ENCODE results near the gene FBL.

The FBL gene

DNA sequence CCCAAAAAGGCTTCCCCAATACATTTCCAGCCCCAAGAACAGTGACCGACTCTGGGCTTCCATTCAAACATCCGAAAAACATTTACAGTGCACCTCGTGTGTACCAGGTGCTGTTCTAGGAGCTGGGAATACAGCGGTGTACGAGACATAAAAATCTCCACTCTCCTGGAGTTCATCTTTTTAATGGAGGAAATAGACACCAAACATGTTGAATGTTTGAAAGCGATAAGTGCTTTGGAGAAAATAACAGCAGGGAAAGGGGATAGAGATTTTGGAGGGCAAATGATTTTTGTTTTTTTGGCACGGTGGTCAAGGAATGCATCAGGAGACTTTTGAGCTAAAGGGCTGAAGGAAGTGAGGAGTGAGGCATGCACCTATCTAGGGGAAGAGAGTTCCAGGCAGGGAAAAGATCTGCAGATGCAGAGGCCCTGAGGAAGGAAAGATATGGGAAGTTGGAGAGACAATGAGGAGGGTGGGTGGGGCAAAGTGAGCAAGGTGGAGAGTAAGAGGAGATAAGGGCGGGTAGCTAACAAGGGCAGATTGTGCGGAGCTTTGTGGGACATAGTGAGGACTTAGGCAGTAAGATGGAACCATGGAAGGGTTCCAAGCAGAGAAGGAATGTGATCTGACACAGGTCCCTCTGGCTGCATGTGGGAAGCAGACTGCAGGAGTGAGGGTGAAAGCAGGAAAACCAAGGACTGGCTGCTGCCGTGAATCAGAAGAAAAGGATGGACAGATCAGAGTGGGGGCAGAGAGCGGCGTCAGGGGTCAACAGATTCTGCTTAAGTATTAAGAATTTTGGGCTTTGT, 703 bp upstream of the FBL start:
- no peaks in the 10 kb centered on the region for H3K9me3 ChIP-seq (ENCODE audit: severe bottlenecking)
- TF ChIP-seq, protein P1, sequence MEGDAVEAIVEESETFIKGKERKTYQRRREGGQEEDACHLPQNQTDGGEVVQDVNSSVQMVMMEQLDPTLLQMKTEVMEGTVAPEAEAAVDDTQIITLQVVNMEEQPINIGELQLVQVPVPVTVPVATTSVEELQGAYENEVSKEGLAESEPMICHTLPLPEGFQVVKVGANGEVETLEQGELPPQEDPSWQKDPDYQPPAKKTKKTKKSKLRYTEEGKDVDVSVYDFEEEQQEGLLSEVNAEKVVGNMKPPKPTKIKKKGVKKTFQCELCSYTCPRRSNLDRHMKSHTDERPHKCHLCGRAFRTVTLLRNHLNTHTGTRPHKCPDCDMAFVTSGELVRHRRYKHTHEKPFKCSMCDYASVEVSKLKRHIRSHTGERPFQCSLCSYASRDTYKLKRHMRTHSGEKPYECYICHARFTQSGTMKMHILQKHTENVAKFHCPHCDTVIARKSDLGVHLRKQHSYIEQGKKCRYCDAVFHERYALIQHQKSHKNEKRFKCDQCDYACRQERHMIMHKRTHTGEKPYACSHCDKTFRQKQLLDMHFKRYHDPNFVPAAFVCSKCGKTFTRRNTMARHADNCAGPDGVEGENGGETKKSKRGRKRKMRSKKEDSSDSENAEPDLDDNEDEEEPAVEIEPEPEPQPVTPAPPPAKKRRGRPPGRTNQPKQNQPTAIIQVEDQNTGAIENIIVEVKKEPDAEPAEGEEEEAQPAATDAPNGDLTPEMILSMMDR (IDR thresholded peaks at IDR 0.05; ENCODE audit: poor library complexity, severe bottlenecking): no peak
- H3K36me3 ChIP-seq (ENCODE audit: low read depth): peaks cover 8% of the 10 kb centered on the region
- H3K4me3 ChIP-seq (ENCODE audit: severe bottlenecking): peak overlapping the region; percentile 74
- ATAC-seq (ENCODE audit: low read depth) (no peak; the same call in 2 of the 3 replicates), DNase-seq (ENCODE audit: low spot score) (peak; percentile 9)
- no peaks in the 10 kb centered on the region for H3K27me3 ChIP-seq (ENCODE audit: insufficient read depth, poor library complexity, severe bottlenecking)
- H3K27ac ChIP-seq (ENCODE audit: poor library complexity, severe bottlenecking): peak overlapping the region; percentile 41
- H3K4me1 ChIP-seq (ENCODE audit: insufficient read depth, poor library complexity, severe bottlenecking): peaks cover 24% of the 10 kb centered on the region

DNA sequence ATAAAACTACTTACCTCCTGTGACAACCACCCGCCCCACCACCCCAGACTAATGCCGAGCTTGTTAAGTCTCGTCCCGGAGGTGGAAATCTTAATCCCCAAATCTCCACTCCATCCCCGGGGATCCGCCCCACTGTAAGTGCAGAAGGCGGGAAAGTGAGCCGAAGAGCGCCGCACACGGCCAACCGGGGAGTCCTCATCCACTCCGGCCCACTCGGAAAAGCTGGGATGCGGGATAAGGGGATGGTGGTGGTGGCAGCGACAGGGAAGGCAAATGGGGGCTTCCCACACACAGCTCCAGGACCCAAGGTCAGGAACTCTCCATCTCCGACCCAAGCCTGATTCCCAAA, 621 bp downstream of the FBL start:
- DNase-seq (ENCODE audit: low spot score) (peak; percentile 43), ATAC-seq (ENCODE audit: low read depth) (peak; percentile 45)
- TF ChIP-seq, protein P1 (IDR thresholded peaks at IDR 0.05; ENCODE audit: poor library complexity, severe bottlenecking): peak; percentile 17
- peak overlapping the region; percentile 74 for H3K4me3 ChIP-seq (ENCODE audit: severe bottlenecking)
- H3K4me1 ChIP-seq (ENCODE audit: insufficient read depth, poor library complexity, severe bottlenecking): peaks cover 24% of the 10 kb centered on the region
- H3K36me3 ChIP-seq (ENCODE audit: low read depth): peaks cover 20% of the 10 kb centered on the region
- H3K27me3 ChIP-seq (ENCODE audit: insufficient read depth, poor library complexity, severe bottlenecking): no peaks in the 10 kb centered on the region
- H3K27ac ChIP-seq (ENCODE audit: poor library complexity, severe bottlenecking): peak overlapping the region; percentile 41
- H3K9me3 ChIP-seq (ENCODE audit: severe bottlenecking): no peaks in the 10 kb centered on the region

DNA sequence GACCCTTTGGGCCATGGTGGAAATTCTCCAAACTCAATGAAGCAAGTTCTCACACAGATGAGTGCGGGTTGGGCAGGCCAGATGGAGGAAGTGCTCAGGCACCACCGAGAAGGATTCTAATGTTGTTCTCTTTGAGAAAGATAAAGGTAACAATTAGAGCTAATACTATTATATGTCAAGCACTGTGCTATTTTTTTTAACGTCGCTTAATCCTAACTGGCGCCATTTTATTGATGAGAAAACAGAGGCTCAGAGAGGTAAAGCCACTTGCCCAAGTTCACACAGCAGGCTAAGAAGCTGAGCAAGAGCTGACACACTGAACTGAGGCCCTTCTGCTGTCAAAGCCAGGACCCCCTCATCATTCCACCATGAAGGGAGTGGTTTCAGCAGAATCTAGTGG, 1.0 kb downstream of the FBL start:
- peaks cover 24% of the 10 kb centered on the region for H3K4me1 ChIP-seq (ENCODE audit: insufficient read depth, poor library complexity, severe bottlenecking)
- H3K36me3 ChIP-seq (ENCODE audit: low read depth): peaks cover 24% of the 10 kb centered on the region
- H3K27me3 ChIP-seq (ENCODE audit: insufficient read depth, poor library complexity, severe bottlenecking): no peaks in the 10 kb centered on the region
- no peaks in the 10 kb centered on the region for H3K9me3 ChIP-seq (ENCODE audit: severe bottlenecking)
- DNase-seq (ENCODE audit: low spot score) (peak; percentile 7), ATAC-seq (ENCODE audit: low read depth) (no peak)
- TF ChIP-seq, protein P1 (IDR thresholded peaks at IDR 0.05; ENCODE audit: poor library complexity, severe bottlenecking): no peak
- H3K4me3 ChIP-seq (ENCODE audit: severe bottlenecking): peak overlapping the region; percentile 74
- peak overlapping the region; percentile 41 for H3K27ac ChIP-seq (ENCODE audit: poor library complexity, severe bottlenecking)

DNA sequence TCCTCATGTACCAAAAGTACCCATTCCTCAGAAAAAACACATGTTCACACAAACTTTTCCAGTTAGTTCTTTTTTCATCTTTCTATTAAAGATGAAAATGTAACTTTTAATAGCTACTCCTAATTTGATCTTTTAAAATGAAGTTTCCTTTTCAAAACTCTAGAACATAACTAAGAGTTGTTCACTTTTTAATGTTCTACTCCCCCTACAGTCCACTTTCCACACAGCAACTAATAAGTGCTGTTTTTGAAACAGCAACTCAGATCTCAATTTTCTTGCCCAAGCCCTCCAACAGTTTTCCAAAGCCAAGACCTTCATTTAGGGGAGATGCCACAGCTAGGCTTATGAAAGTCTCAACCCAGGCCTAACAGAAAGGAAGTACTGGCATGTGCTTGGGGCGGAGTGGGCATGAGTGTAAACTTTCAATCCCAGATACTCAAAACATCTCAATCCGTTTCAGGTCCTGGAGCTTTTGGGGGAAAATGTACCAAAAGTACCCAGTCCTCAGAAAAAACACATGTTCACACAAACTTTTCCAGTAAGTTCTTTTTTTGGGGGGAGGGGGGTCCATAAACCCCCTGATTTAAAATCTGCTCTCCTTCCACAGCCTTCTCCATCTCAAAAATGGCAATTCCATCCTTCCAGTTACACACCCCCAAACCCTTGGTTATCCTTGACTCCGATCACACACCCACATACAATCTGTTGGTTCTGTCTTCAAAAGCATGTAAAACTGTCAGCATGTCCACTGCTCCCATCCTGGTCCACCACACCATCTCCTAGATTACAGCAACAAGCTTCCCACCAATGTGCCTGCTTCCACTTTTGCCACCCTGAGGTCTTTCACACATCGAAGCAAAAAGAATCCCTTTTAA, 2.0 kb downstream of the FBL start:
- H3K4me1 ChIP-seq (ENCODE audit: insufficient read depth, poor library complexity, severe bottlenecking): peaks cover 24% of the 10 kb centered on the region
- H3K27me3 ChIP-seq (ENCODE audit: insufficient read depth, poor library complexity, severe bottlenecking): no peaks in the 10 kb centered on the region
- TF ChIP-seq, protein P1 (IDR thresholded peaks at IDR 0.05; ENCODE audit: poor library complexity, severe bottlenecking): peak; percentile 75
- H3K9me3 ChIP-seq (ENCODE audit: severe bottlenecking): no peaks in the 10 kb centered on the region
- peak overlapping the region; percentile 74 for H3K4me3 ChIP-seq (ENCODE audit: severe bottlenecking)
- H3K36me3 ChIP-seq (ENCODE audit: low read depth): peaks cover 34% of the 10 kb centered on the region
- DNase-seq (ENCODE audit: low spot score) (peak; percentile 1), ATAC-seq (ENCODE audit: low read depth) (no peak)
- peak overlapping the region; percentile 41 for H3K27ac ChIP-seq (ENCODE audit: poor library complexity, severe bottlenecking)
